HCT116 (cell line): ENCODE measurements around the gene PGBD5. TPM values are rescaled to one million over a fixed set of nuclear protein-coding genes. Genes with fewer than 3 reads are reported as not detected.

Experiments used
- ATAC-seq: fragments of 200-7000 bp; cut with Tn5 transposase; 2 replicates; pipeline ENCODE4 v1.9.1; 2020; ENCODE audit warnings: mild to moderate bottlenecking, moderate library complexity
- BruUV-seq: library from RNA; stranded (reverse); fragments of 400-500 nt; replicated peaks from 2 replicates; lab custom pipeline; 2021; lab: Mats Ljungman, UMichigan
- CTCF ChIA-PET: fragments of 300-600 bp; sonication (Branson Sonifier 250); formaldehyde crosslinking; loops from one replicate; lab custom pipeline; 2021; ENCODE audit warnings: antibody characterized with exemption; lab: Charles Lee
- POLR2A ChIA-PET: fragments of 300-600, 350-600 bp; sonication (Branson Sonifier 250); formaldehyde crosslinking; loops from one replicate; lab custom pipeline; 2021; ENCODE audit warnings: antibody characterized with exemption; lab: Charles Lee
- RAD21 ChIA-PET, 2 experiments: fragments of 300-600 bp; sonication (Branson Sonifier 250); formaldehyde crosslinking; loops; one replicate each; lab custom pipeline; 2023; ENCODE audit warnings: low total read pairs in 2 of 2; ENCODE audit not compliant: uncharacterized antibody in 2 of 2, unreplicated experiment in 2 of 2, low non-redundant PET in 1 of 2; lab: Charles Lee
- DNase-seq: peaks from one replicate; pipeline ENCODE4 v3.0.0-alpha.2; 2010; ENCODE audit warnings: low read depth, low spot score
- H2AFZ ChIP-seq: fragments of 200-600 bp; shearing (Covaris generic), sonication (generic); 2 replicates; pipeline ENCODE4 v1.6.1; 2017; ENCODE audit warnings: low read depth, mixed run types, mixed read lengths, antibody characterized with exemption, low read length; ENCODE audit not compliant: poor library complexity, severe bottlenecking
- H3K27ac ChIP-seq: 2 replicates; pipeline ENCODE4 v1.5.1; 2012; ENCODE audit warnings: low read depth, low read length
- H3K27me3 ChIP-seq: fragments of 200-600 bp; sonication (generic); 2 replicates; pipeline ENCODE4 v1.6.1; 2016; ENCODE audit warnings: mixed run types, low read length, mixed read lengths; ENCODE audit not compliant: insufficient read depth
- H3K36me3 ChIP-seq, 2 experiments: fragments of 200-500 bp in 1 of 2; fragments of 200-600 bp in 1 of 2; sonication (Bioruptor generic) in 1 of 2; sonication (generic) in 1 of 2; 2 replicates each; pipeline versions ENCODE4 v1.5.1 to v1.6.1; 2014 to 2016; ENCODE audit warnings: low read length in 2 of 2, inconsistent platforms in 1 of 2, mixed read lengths in 1 of 2, mixed run types in 1 of 2; ENCODE audit not compliant: insufficient read depth in 2 of 2, control insufficient read depth in 1 of 2
- H3K4me1 ChIP-seq, 2 experiments: fragments of 200-600 bp in 1 of 2; sonication (generic) in 1 of 2; 2 replicates each; pipeline versions ENCODE4 v1.5.1 to v1.6.1; 2012 to 2017; ENCODE audit warnings: low read length in 2 of 2, inconsistent platforms in 1 of 2, mild to moderate bottlenecking in 1 of 2, mixed read lengths in 1 of 2, mixed run types in 1 of 2, moderate library complexity in 1 of 2; ENCODE audit not compliant: insufficient read depth in 2 of 2, control insufficient read depth in 1 of 2
- H3K4me2 ChIP-seq: fragments of 200-600 bp; sonication (generic); 2 replicates; pipeline ENCODE4 v1.6.1; 2017; ENCODE audit warnings: mixed run types, low read length, mixed read lengths
- H3K4me3 ChIP-seq, 2 experiments: fragments of 200-600 bp in 1 of 2; sonication (generic) in 1 of 2; replicated peaks in 1 of 2; 2 replicates each; pipeline ENCODE4 v1.5.1; 2011 to 2016; ENCODE audit warnings: low read length in 2 of 2, control low read depth in 1 of 2, low read depth in 1 of 2, mild to moderate bottlenecking in 1 of 2, mixed read lengths in 1 of 2, mixed run types in 1 of 2
- H3K79me2 ChIP-seq: fragments of 200-600 bp; sonication (generic); 2 replicates; pipeline ENCODE4 v1.6.1; 2017; ENCODE audit warnings: mild to moderate bottlenecking, mixed run types, low read length, moderate library complexity, mixed read lengths; ENCODE audit not compliant: insufficient read depth
- H3K9ac ChIP-seq: fragments of 200-600 bp; sonication (generic); 2 replicates; pipeline ENCODE4 v1.6.1; 2016; ENCODE audit warnings: low read length, mixed read lengths
- H3K9me2 ChIP-seq: fragments of 200-600 bp; sonication (generic), shearing (Covaris generic); 2 replicates; pipeline ENCODE4 v1.6.1; 2017; ENCODE audit warnings: mixed run types, mild to moderate bottlenecking, moderate library complexity; ENCODE audit not compliant: insufficient read depth
- H3K9me3 ChIP-seq, 2 experiments: fragments of 200-500 bp in 1 of 2; fragments of 200-600 bp in 1 of 2; sonication (Bioruptor generic) in 1 of 2; sonication (generic) in 1 of 2; 2 replicates each; pipeline ENCODE4 v1.6.1; 2014 to 2017; ENCODE audit warnings: low read length in 2 of 2, mixed read lengths in 2 of 2, inconsistent platforms in 1 of 2, low read depth in 1 of 2, mild to moderate bottlenecking in 1 of 2, mixed run types in 1 of 2, moderate library complexity in 1 of 2; ENCODE audit not compliant: control insufficient read depth in 1 of 2, insufficient read depth in 1 of 2
- H4K20me1 ChIP-seq: fragments of 200-600 bp; sonication (generic), shearing (Covaris generic); 2 replicates; pipeline ENCODE4 v1.6.1; 2017; ENCODE audit warnings: mixed run types, mild to moderate bottlenecking, moderate library complexity; ENCODE audit not compliant: insufficient read depth
- ATF3 ChIP-seq: IDR thresholded peaks from 2 replicates; pipeline ENCODE4 v1.6.1; 2012
- CEBPB ChIP-seq: IDR thresholded peaks from 2 replicates; pipeline ENCODE4 v1.6.1; 2012; ENCODE audit warnings: low read depth
- CTCF ChIP-seq, 3 experiments: fragments of 200-600 bp in 1 of 3; sonication (generic) in 1 of 3; IDR thresholded peaks in 2 of 3; conservative IDR thresholded peaks in 1 of 3; 2 replicates each; pipeline ENCODE4 v1.5.1; 2012 to 2017; ENCODE audit warnings: low read depth in 2 of 3, low read length in 2 of 3, antibody characterized with exemption in 1 of 3, borderline replicate concordance in 1 of 3, control low read depth in 1 of 3, mild to moderate bottlenecking in 1 of 3, mixed read lengths in 1 of 3, mixed run types in 1 of 3, moderate library complexity in 1 of 3; ENCODE audit not compliant: insufficient read depth in 1 of 3
- ELF1 ChIP-seq: IDR thresholded peaks from 2 replicates; pipeline ENCODE4 v1.6.1; 2012; ENCODE audit warnings: low read depth, borderline replicate concordance
- EZH2 ChIP-seq: fragments of 200-600 bp; sonication (generic); IDR thresholded peaks from 2 replicates; pipeline ENCODE4 v1.6.1; 2017; ENCODE audit warnings: antibody characterized with exemption, mixed run types
- EZH2phosphoT487 ChIP-seq: fragments of 200-600 bp; IDR thresholded peaks from 2 replicates; pipeline ENCODE4 v1.6.1; 2018; ENCODE audit warnings: antibody characterized with exemption, borderline replicate concordance
- JUND ChIP-seq: IDR thresholded peaks from 2 replicates; pipeline ENCODE4 v1.6.1; 2012
- MAX ChIP-seq: IDR thresholded peaks from 2 replicates; pipeline ENCODE4 v1.6.1; 2012
- POLR2A ChIP-seq: IDR thresholded peaks from 2 replicates; pipeline ENCODE4 v1.7.0; 2011; ENCODE audit warnings: borderline replicate concordance; ENCODE audit not compliant: insufficient read depth, insufficient read length; ENCODE audit errors: extremely low read depth
- POLR2AphosphoS5 ChIP-seq: IDR thresholded peaks from 2 replicates; pipeline ENCODE4 v1.6.1; 2011; ENCODE audit warnings: mild to moderate bottlenecking, low read depth, low read length, moderate library complexity
- REST ChIP-seq: IDR thresholded peaks from 2 replicates; pipeline ENCODE4 v1.6.1; 2012; ENCODE audit warnings: low read depth
- TCF7L2 ChIP-seq: IDR thresholded peaks from 2 replicates; pipeline ENCODE4 v1.7.0; 2011; ENCODE audit warnings: borderline replicate concordance, inconsistent platforms; ENCODE audit not compliant: insufficient read depth, insufficient read length; ENCODE audit errors: extremely low read depth
- ZBTB33 ChIP-seq: IDR thresholded peaks from 2 replicates; pipeline ENCODE4 v1.6.1; 2011; ENCODE audit warnings: mild to moderate bottlenecking, low read length, moderate library complexity; ENCODE audit not compliant: insufficient replicate concordance; ENCODE audit errors: extremely low read depth
- ZFX ChIP-seq: fragments of 450-650 bp; IDR thresholded peaks from 2 replicates; pipeline ENCODE4 v1.6.1; 2017
- ZNF274 ChIP-seq: fragments of 200-500 bp; sonication (Bioruptor generic); IDR thresholded peaks from 2 replicates; pipeline ENCODE4 v1.6.1; 2014; ENCODE audit warnings: mild to moderate bottlenecking, low read depth, low read length, inconsistent platforms
- intact Hi-C: fragments of 100-400 bp; cut with micrococcal nuclease; formaldehyde crosslinking; loops from 2 replicates; pipeline ENCODE4 v1.10.0; 2022
- total RNA-seq: library from RNA; stranded (reverse); gene quantifications from one replicate; pipeline ENCODE4 v1.2.1, GENCODE V29; 2021; ENCODE audit not compliant: unreplicated experiment

PGBD5 gene
- total RNA-seq, 1 experiment from 2014 or later, result 0.27 TPM

- TF ChIP-seq TCF7L2, result no peak
- no peak for TF ChIP-seq EZH2phosphoT487
- TF ChIP-seq ATF3, result no peak
- TF ChIP-seq ZNF274, result no peak
- no peak for TF ChIP-seq POLR2AphosphoS5
- TF ChIP-seq JUND, result no peak
- TF ChIP-seq CEBPB, result no peak
Observed at GRCh38 chr1:230350208-230350921, 75.8 kb downstream of the PGBD5 start (continued).

- no peak overlapping the region for H2AFZ ChIP-seq
- H3K9me2 ChIP-seq, result no peaks in the 10 kb centered on the region
- RAD21 ChIA-PET, result no interaction called here
- DNase-seq (no peak), ATAC-seq (no peak)
- CTCF ChIA-PET, result no interaction called here
- no peak overlapping the region for H3K4me3 ChIP-seq
- H3K9me3 ChIP-seq, result no peaks in the 10 kb centered on the region
- no peak overlapping the region for H3K27ac ChIP-seq
- H3K4me2 ChIP-seq, result no peak overlapping the region
- BruUV-seq, result no TSS peak
- no peak for TF ChIP-seq ZNF274
- no peak for TF ChIP-seq CTCF (IDR thresholded peaks at IDR 0.05 in 2 of 3, conservative IDR thresholded peaks at IDR 0.05 in 1 of 3; ENCODE audit: borderline replicate concordance in 1 of 3, insufficient read depth in 1 of 3, low read depth in 2 of 3, low read length in 2 of 3)
- no peak for TF ChIP-seq EZH2
- no peak for TF ChIP-seq ZFX
- TF ChIP-seq ELF1, result no peak
- TF ChIP-seq REST, result no peak
- TF ChIP-seq MAX, result no peak
- TF ChIP-seq POLR2AphosphoS5, result no peak
- TF ChIP-seq ATF3, result no peak
- no peak for TF ChIP-seq ZBTB33
- TF ChIP-seq POLR2A, result no peak
- H3K27me3 ChIP-seq, result no peaks in the 10 kb centered on the region
- no peaks in the 10 kb centered on the region for H3K79me2 ChIP-seq
- no peaks in the 10 kb centered on the region for H3K36me3 ChIP-seq
- no peaks in the 10 kb centered on the region for H4K20me1 ChIP-seq
- POLR2A ChIA-PET, result no interaction called here
- no peaks in the 10 kb centered on the region for H3K4me1 ChIP-seq
- intact Hi-C loops, result no loop called here
- no peak overlapping the region for H3K9ac ChIP-seq
Observed at GRCh38 chr1:230349020-230349393, 77.1 kb downstream of the PGBD5 start.
